GOT3 (cell line): ENCODE data around the gene MGARP.
"Not testable (repeated sequence)": the region's sequence is repeated elsewhere in the genome, so short reads cannot be mapped to it uniquely, and the experiment has no call there.

Experiments
- DNase-seq: peaks from one replicate; lab custom pipeline; 2025; ENCODE audit warnings: mixed read lengths; lab: John Stamatoyannopoulos, UW

MGARP gene

GRCh38 chr4:139295206-139295941 lies 15.3 kb upstream of the MGARP start:
- DNase-seq, result peak; percentile 53

- no peak for DNase-seq
Measured at GRCh38 chr4:139286186-139286698, 6.2 kb upstream of the MGARP start.

DNA sequence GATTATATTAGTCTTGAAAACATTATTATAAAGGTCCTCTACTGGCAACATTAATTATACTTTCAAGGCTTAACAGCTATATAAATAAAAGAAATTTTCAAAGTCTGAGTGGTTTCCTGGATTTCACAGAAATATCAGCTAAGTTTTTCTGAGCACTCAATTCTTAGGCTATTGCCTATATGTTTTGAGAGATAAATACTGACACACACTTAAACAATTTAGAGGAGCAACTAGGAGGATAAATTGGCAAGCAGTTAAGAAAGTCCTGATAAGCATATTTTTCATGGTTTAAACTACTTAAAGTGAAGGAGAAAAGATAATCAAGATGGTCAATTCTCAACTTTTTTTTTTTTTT lies 2.7 kb upstream of the MGARP start:
- no peak for DNase-seq

DNA sequence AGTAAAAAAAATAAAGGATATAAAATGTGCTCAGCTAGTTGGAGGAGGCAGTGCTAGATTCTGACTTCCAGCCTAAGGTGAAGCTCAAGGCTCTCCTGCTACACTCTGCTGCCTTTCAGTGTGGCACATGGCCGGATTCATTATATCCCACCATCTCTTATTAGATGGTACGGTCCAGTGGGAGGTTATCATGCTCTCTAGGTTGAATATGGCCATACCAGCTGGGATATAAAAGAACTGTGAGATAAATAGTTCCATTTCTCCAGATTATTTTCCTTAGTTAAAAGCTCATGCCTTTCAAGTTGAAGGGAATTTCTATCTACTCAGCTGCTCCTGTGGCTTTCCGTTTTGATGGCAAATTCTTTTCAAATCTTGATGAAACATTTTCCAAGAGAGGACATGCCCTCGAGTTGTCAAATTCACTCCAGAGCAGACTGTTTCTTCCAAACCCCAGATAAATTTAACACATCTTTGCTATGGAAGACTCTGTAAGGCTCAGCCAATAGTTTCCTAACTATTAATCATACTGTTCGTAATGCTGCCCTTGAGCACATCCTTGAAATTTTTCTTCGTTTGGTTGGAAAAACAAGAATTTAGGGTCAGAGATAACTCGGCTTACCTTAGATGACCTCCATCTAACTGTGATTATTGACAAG lies 2.2 kb upstream of the MGARP start:
- no peak for DNase-seq

DNA sequence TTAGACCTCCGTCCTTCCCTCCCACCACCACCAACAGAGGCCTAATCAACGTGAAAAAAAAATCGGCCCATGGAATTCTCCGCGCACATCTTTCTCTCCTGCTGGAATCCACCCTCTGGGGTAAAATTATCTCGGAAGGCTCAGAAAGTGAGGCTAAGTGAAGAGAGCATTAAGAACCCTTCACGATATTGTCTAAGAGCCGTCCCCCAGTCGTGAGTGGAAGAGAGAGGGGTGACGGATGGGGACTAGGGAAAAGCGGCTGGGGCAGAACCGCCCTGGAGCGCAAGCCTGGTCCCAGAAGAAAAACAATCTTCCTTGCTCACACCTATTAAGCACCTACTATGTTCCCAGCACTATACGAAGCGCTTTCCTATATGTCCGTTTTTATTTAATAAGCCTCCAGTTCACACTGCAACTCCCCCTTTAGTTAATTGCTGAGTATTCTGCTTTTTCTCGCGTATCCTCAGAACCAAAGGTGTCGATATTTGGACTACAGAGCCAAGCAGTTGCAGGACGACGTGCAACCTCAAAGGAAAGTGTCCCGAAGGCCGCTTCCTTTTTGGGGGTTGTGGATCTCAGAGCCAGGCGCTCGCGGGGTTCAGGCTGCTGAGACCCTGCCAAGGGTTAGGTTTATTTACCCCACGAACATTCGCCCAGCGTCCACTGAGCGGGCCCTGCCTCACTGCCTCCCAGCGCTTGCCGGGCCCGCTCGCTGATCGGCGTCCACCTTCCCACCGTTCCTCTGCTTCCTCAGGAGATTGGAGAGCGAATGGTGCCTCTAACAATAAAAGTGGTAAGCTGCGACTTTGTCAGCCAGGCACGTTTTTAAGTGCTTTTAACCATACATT lies 889 bp downstream of the MGARP start:
- DNase-seq, result no peak

- no peak for DNase-seq
Measured at GRCh38 chr4:139278485-139278884, 1.5 kb downstream of the MGARP start.

GRCh38 chr4:139275281-139275735 lies 4.7 kb downstream of the MGARP start:
- DNase-seq, result no peak

DNA sequence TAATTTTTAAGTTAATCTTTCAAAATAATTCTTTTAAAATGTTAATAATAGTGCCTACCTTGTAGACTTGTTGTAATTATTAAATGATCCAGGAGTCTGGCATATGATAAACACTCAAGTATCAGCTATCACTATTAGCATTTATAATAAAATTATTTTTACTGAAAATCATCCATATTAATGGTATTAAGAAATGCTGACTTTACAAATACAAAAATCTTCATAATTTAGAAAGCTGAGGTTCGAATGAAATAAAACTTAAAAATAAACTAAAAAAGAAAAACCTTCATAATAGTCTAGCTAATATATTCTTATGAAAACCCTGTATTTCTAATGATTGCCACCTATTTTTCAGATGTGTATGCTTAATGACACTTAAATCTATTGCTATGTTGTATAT lies 5.2 kb downstream of the MGARP start:
- DNase-seq, result no peak

DNA sequence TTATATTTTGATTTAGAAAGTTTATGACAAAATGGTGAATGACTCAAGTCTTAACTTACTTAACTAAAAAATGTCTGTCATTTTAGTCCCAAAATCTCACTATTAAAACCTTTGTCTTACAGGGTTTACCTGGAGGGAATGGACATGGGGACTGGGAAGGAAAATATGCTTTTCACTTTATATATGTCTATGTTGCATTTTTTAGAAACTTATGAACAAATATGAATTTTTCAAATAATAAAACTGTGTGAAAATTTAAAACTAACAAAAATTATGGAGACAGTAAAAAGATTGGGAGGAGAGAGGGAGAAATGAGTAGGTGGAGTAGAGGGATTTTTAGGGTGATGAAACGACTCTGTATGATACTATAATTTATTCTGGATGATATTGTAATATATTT lies 6.2 kb downstream of the MGARP start:
- DNase-seq, result no peak

- DNase-seq, result no peak
Measured at GRCh38 chr4:139267301-139267700, 12.7 kb downstream of the MGARP start.

GRCh38 chr4:139266583-139267257 lies 13.3 kb downstream of the MGARP start:
- DNase-seq, result no peak

- no peak for DNase-seq
Measured at GRCh38 chr4:139266208-139266582, 13.8 kb downstream of the MGARP start.

DNA sequence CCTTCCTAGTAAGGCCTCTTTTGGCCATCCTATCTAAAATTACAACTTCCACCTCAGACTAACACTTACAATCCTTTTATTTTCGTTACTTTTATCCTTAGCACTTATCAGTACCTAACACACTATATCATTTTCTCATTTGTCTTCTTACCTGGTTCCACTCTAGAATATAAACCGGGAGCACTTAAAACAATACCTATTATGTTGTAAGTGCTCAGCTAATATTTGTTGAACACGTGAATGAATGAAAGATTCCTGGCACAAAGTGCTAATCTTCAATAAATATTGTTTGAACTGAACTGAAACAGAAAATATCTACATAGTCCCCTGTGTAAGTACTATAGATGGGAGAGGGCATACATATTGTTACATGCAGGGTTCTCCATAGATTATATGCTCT lies 14.4 kb downstream of the MGARP start:
- no peak for DNase-seq

- DNase-seq, result no peak
Measured at GRCh38 chr4:139256349-139256748, 23.7 kb downstream of the MGARP start.

DNA sequence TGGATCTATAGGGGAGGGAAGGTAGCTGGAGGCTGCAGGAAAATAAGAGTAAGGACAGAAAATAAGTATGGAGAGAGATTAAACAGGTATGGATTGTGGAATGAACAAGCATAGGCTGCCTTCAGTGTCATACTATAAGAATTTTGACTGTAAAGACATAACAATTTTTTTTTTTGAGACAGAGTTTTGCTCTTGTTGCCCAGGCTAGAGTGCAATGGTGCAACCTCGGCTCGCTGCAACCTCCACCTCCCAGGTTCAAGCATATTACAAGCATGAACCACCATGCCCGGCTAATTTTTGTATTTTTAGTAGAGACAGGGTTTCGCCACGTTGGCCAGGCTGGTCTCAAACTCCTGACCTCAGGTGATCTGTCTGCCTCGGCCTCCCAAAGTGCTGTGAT lies 24.4 kb downstream of the MGARP start:
- not testable (repeated sequence) for DNase-seq

- DNase-seq, result no peak
Measured at GRCh38 chr4:139253713-139254112, 26.3 kb downstream of the MGARP start.

DNA sequence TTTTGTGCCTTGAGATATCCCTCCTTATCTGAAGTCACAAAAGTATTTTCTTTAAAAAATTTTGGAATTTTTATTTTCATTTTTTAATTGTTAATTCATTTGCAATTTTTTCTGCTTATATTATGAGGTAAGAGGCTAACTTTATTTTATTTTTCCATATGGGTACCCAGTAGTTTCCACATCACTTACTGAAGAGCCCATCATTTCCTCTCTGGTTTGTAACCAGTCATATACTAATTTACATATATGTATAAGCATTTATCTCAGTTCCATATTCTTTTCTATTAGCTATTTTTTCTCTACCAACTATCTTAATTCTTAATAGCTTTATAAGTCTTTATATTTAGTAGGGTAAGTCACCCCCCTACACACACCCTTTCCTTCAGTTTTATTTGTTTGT lies 27.0 kb downstream of the MGARP start:
- DNase-seq, result no peak

GRCh38 chr4:139247700-139248238 lies 32.3 kb downstream of the MGARP start:
- DNase-seq, result no peak

DNA sequence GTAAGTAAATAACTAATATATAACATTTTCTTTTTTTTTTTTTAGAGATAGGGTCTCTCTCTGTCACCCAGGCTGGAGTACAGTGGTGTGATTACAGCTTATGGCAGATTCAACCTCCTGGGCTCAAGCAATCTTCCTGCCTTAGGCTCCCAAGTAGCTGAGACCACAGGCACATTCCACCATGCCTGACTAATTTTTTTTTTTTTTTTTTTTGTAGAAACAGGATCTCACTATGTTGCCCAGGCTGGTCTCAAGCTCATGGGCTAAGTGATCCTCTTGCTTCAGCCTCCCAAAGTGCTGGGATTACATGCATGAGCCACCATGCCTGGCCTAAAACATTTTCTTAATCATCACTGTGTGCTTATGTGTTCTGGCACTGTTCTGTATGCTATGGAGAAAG lies 32.8 kb downstream of the MGARP start:
- DNase-seq, result no peak

GRCh38 chr4:139246166-139246565 lies 33.9 kb downstream of the MGARP start:
- no peak for DNase-seq

DNA sequence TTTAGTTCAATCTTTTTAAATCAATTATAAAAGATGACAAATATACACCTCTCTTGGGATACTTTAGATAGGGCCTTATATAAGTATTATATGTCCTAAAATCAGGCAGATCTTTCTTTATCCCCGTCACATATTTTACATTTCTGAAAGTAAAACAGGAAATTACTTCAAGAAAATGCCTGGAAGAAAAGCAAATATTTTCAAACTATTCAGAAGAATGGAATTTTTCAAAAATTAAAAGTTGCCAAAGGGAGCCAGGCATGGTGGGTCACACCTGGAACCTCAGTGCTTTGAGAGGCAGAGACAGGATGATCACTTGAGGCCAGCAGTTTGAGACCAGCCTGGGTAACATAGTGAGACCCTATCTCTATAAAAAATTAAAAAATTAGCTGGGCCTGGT lies 34.4 kb downstream of the MGARP start:
- no peak for DNase-seq
